Glutamatergic neuron (in vitro differentiated cells): ENCODE measurements around the gene PAXIP1. TPM values are rescaled to one million over a fixed set of nuclear protein-coding genes. Genes with fewer than 3 reads are reported as not detected.

Experiments used
- DNase-seq: peaks from one replicate; pipeline ENCODE4 v3.0.0; 2022
- H3K27ac Mint-ChIP-seq: one replicate; pipeline ENCODE4 v1.8.0; 2020; ENCODE audit warnings: mild to moderate bottlenecking, mixed read lengths, inconsistent platforms; ENCODE audit not compliant: unreplicated experiment
- H3K27me3 Mint-ChIP-seq: one replicate; pipeline ENCODE4 v1.8.0; 2020; ENCODE audit warnings: mild to moderate bottlenecking, moderate library complexity, mixed read lengths, inconsistent platforms; ENCODE audit not compliant: unreplicated experiment
- H3K36me3 Mint-ChIP-seq: one replicate; pipeline ENCODE4 v1.8.0; 2020; ENCODE audit warnings: mild to moderate bottlenecking, mixed read lengths, inconsistent platforms; ENCODE audit not compliant: unreplicated experiment
- H3K4me1 Mint-ChIP-seq: one replicate; pipeline ENCODE4 v1.8.0; 2020; ENCODE audit warnings: mild to moderate bottlenecking, low read depth, mixed read lengths, inconsistent platforms; ENCODE audit not compliant: unreplicated experiment
- H3K4me3 Mint-ChIP-seq: one replicate; pipeline ENCODE4 v1.8.0; 2020; ENCODE audit warnings: mild to moderate bottlenecking, mixed read lengths, inconsistent platforms; ENCODE audit not compliant: unreplicated experiment
- H3K9me3 Mint-ChIP-seq: one replicate; pipeline ENCODE4 v1.8.0; 2020; ENCODE audit warnings: mild to moderate bottlenecking, moderate library complexity, mixed read lengths, inconsistent platforms; ENCODE audit not compliant: unreplicated experiment
- total RNA-seq: library from RNA; stranded (reverse); fragmentation: NEBNext Ultra II Directional; extraction: Animal tissue kit (Norgen Biotek cat#: 25700); gene quantifications from one replicate; pipeline ENCODE4 v1.2.1, GENCODE V29; 2021; ENCODE audit not compliant: unreplicated experiment
- TF ChIP-seq, protein P1 (sequence below): fragments of 200-600 bp; sonication (generic); IDR thresholded peaks from one replicate; pipeline ENCODE4 v1.5.0; 2021; ENCODE audit not compliant: partially characterized antibody, unreplicated experiment

The PAXIP1 gene
- total RNA-seq, 1 donor from 2014 or later, result 13.8 TPM

DNA sequence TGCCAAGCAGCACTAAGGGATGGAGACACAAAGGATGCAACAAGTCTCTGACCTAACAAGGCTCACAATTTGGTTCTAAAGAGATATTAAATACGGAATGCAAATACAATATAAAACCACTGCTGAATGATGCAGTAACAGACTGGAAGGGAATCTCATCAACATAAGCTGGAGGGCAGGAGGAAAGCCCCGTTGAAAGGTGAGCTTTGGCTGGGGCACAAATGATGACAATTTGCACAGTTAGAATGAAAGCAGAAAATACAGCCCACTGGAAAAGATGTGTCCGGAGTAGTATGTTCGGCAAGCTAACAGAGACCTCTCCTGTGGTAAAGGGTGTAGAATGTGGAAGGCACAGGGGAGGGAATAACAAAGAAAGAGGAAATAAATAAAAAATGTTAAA is 26.1 kb downstream of the PAXIP1 start:
- Mint-ChIP-seq H3K9me3 (no peaks in the 10 kb centered on the region), H3K4me3 (no peak overlapping the region), H3K36me3 (no peaks in the 10 kb centered on the region), H3K27ac (no peak overlapping the region), H3K4me1 (no peaks in the 10 kb centered on the region), H3K27me3 (peaks cover 1% of the 10 kb centered on the region)
- TF ChIP-seq, protein P1, sequence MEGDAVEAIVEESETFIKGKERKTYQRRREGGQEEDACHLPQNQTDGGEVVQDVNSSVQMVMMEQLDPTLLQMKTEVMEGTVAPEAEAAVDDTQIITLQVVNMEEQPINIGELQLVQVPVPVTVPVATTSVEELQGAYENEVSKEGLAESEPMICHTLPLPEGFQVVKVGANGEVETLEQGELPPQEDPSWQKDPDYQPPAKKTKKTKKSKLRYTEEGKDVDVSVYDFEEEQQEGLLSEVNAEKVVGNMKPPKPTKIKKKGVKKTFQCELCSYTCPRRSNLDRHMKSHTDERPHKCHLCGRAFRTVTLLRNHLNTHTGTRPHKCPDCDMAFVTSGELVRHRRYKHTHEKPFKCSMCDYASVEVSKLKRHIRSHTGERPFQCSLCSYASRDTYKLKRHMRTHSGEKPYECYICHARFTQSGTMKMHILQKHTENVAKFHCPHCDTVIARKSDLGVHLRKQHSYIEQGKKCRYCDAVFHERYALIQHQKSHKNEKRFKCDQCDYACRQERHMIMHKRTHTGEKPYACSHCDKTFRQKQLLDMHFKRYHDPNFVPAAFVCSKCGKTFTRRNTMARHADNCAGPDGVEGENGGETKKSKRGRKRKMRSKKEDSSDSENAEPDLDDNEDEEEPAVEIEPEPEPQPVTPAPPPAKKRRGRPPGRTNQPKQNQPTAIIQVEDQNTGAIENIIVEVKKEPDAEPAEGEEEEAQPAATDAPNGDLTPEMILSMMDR, result no peak
- DNase-seq, result no peak

DNA sequence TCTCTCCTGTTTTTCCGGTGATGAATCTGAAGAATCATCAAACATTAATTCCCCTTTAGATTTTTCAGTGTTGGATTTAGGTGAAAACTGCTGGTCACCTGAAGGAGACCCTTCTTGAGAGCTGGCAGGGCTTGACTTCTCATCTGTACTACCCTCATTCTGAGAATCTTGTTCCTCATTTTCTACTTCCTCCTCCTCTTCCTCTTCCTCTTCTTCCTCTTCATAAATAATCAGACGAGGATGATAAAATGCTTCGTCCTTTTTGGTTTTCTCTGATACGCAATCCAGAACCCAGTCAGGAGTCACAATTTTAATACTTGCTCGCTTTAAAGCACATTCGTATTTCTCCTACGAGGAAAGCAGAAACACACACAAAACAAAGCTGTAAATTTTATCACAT is 26.9 kb downstream of the PAXIP1 start:
- H3K4me1 Mint-ChIP-seq, result no peaks in the 10 kb centered on the region
- no peaks in the 10 kb centered on the region for H3K36me3 Mint-ChIP-seq
- H3K9me3 Mint-ChIP-seq, result no peaks in the 10 kb centered on the region
- H3K27me3 Mint-ChIP-seq, result peaks cover 1% of the 10 kb centered on the region
- no peak overlapping the region for H3K4me3 Mint-ChIP-seq
- no peak for DNase-seq
- no peak overlapping the region for H3K27ac Mint-ChIP-seq
- TF ChIP-seq, protein P1, result no peak

DNA sequence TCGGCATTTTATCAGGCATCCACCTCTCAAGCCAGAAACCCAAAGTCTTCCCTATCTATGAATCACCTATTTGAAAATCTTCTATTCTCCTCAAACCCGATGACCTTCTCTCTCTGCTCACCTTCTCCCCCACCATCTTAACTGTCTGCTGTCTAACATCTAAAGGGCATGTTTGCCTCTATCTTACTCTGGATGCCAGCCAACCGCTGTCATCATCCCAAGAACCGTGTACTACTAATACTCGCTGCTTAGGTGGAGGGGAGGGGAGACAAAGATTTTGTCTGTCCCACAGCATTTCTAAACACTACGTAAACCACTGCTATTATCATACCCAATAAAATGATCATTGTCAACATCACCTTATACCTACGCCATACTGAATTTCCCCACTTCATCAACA is 29.5 kb downstream of the PAXIP1 start:
- Mint-ChIP-seq H3K9me3 (peaks cover 2% of the 10 kb centered on the region), H3K27ac (no peak overlapping the region), H3K36me3 (no peaks in the 10 kb centered on the region), H3K27me3 (peaks cover 1% of the 10 kb centered on the region), H3K4me1 (peaks cover 13% of the 10 kb centered on the region), H3K4me3 (no peak overlapping the region)
- no peak for DNase-seq
- TF ChIP-seq, protein P1, result no peak

DNA sequence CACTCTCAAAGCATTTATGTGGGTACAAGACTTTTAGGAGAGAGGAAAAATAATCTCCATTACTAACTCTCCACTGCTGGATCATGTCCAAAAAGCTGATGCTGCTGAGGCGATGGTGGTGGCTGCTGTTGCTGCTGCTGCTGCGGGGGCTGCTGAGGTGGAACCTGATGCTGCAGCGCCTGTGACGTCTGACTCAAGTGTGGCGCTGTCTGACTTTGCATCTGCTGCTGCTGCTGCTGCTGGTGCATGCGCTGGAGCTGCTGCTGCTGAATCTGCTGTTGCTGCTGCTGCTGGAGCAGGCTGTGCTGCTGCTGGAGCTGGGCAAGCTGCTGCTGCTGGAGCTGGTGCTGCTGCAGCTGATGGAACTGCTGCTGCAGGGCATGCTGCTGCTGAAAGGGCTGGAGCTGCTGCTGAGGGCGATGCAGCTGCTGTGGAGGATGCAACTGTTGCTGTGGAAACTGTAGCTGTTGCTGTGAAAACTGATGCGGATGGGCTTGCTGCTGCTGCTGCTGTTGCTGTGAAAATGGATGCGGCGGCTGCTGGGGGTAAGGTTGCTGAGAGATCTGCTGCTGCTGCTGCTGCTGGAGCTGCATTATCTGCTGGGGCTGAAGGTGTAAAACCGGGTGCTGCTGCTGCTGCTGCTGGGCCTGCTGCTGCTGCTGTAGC is 34.5 kb downstream of the PAXIP1 start:
- Mint-ChIP-seq H3K4me3 (no peak overlapping the region), H3K36me3 (peaks cover 4% of the 10 kb centered on the region), H3K27ac (peak overlapping the region; percentile 42), H3K9me3 (peaks cover 2% of the 10 kb centered on the region), H3K4me1 (peaks cover 14% of the 10 kb centered on the region), H3K27me3 (peaks cover 2% of the 10 kb centered on the region)
- TF ChIP-seq, protein P1, result no peak
- DNase-seq, result peak; percentile 39

DNA sequence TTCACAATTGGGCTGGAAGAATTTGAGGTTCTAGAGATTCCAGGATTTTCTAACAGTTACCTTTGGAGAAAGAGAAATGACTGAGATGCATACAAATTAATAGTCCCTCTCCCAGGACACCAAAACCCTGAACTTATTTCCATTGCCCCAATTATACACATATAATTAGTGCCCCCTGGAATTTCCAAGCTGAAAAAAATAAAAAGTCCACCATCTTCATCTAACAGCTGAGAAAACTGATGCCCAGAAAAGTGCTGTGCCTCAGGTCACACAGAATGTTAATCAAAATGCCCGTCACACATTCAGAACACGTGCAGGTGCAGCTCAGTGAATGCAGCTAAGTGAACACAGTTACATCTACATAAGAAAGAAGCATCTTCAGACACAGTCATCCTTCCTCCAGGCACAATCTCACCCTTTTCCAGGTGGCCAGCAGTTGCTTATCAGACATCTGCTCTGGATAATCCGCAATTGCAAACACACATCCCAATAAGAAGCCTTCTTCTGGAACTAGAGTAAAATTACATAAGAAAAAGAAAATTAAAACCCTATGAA is 35.4 kb downstream of the PAXIP1 start:
- TF ChIP-seq, protein P1, result no peak

More for the DNA sequence above, 35.4 kb downstream of the PAXIP1 start:
- Mint-ChIP-seq H3K27ac (no peak overlapping the region), H3K9me3 (peaks cover 2% of the 10 kb centered on the region), H3K27me3 (peaks cover 2% of the 10 kb centered on the region), H3K4me1 (peaks cover 14% of the 10 kb centered on the region), H3K36me3 (peaks cover 4% of the 10 kb centered on the region), H3K4me3 (no peak overlapping the region)
- DNase-seq, result no peak
